Esophagus (tissue), 2 donors: ENCODE results near the gene ABCA7. TPM values are rescaled to one million over a fixed set of nuclear protein-coding genes. Genes with fewer than 3 reads are reported as not detected.

Source experiments
- H3K27ac ChIP-seq, 2 donors: one replicate each; pipeline ENCODE4 v1.5.1; 2013; ENCODE audit warnings: low read depth in 2 of 2, mild to moderate bottlenecking in 2 of 2, inconsistent platforms in 1 of 2, low read length in 1 of 2, moderate library complexity in 1 of 2
- H3K27me3 ChIP-seq, 2 donors: one replicate each; pipeline ENCODE4 v1.6.1; 2013; ENCODE audit warnings: low read length in 2 of 2, control low read depth in 1 of 2, mild to moderate bottlenecking in 1 of 2; ENCODE audit not compliant: insufficient read depth in 2 of 2, control insufficient read depth in 1 of 2
- H3K36me3 ChIP-seq, 2 donors: one replicate each; pipeline ENCODE4 v1.6.1; 2013; ENCODE audit warnings: low read length in 1 of 2; ENCODE audit not compliant: control insufficient read depth in 2 of 2, insufficient read depth in 2 of 2
- H3K4me1 ChIP-seq, 2 donors: one replicate each; pipeline ENCODE4 v1.6.1; 2013; ENCODE audit warnings: low read length in 1 of 2; ENCODE audit not compliant: control insufficient read depth in 2 of 2, insufficient read depth in 2 of 2
- H3K4me3 ChIP-seq, 2 donors: one replicate each; pipeline ENCODE4 v1.5.1; 2013; ENCODE audit warnings: low read length in 2 of 2, mild to moderate bottlenecking in 2 of 2, low read depth in 1 of 2, moderate library complexity in 1 of 2
- H3K9me3 ChIP-seq, 2 donors: one replicate each; pipeline ENCODE4 v1.6.1; 2013; ENCODE audit warnings: mild to moderate bottlenecking in 2 of 2, low read depth in 1 of 2, low read length in 1 of 2, moderate library complexity in 1 of 2; ENCODE audit not compliant: control insufficient read depth in 2 of 2, insufficient read depth in 1 of 2
- WGBS, 2 donors: extraction: QIAGEN DNeasy Blood & Tissue Kit; methylation state at CpG; one replicate each; pipeline ENCODE4 v1.1.7; 2013; 5-methylcytosine and 5-hydroxymethylcytosine counted together
- polyA plus RNA-seq, 2 donors: library from polyadenylated mRNA; stranded (reverse); fragments of 200-250 nt; gene quantifications; one replicate each; pipeline ENCODE4 v1.2.3, GENCODE V29; 2013
- donor health status: healthy with polysubstance abuse.
- donor health status: Bipolar disorder and iron deficiency.

ABCA7 gene
- polyA plus RNA-seq, 2 donors = 11.4 to 26.4 TPM

GRCh38 chr19:1002600-1002999 lies 37.3 kb upstream of the ABCA7 start:
- Histone ChIP-seq H3K27me3 (peaks cover 0 to 15% of the 10 kb centered on the region in 2 donors), H3K36me3 (peaks cover 0 to 3% of the 10 kb centered on the region in 2 donors)
- WGBS, 2 donors = 72 to 76% methylated on average over 4 of the region's 4 CpGs

GRCh38 chr19:1003283-1003682 lies 36.6 kb upstream of the ABCA7 start:
- no peaks in the 10 kb centered on the region for H3K9me3 ChIP-seq
- H3K27ac ChIP-seq = no peak overlapping the region
- peaks cover 0 to 15% of the 10 kb centered on the region in 2 donors for H3K27me3 ChIP-seq
- WGBS, 2 donors = 83 to 88% methylated on average over 28 to 37 of the region's 37 CpGs
- H3K4me3 ChIP-seq = no peak overlapping the region
- peaks cover 0 to 3% of the 10 kb centered on the region in 2 donors for H3K36me3 ChIP-seq
- no peaks in the 10 kb centered on the region for H3K4me1 ChIP-seq

More at GRCh38 chr19:1002600-1002999, 37.3 kb upstream of the ABCA7 start:
- Histone ChIP-seq H3K4me3 (no peak overlapping the region), H3K9me3 (no peaks in the 10 kb centered on the region), H3K27ac (no peak overlapping the region), H3K4me1 (no peaks in the 10 kb centered on the region)

- WGBS, 2 donors = 65 to 66% methylated on average over 32 of the region's 32 CpGs
- Histone ChIP-seq H3K4me1 (no peaks in the 10 kb centered on the region), H3K27me3 (peaks cover 0 to 14% of the 10 kb centered on the region in 2 donors), H3K36me3 (peaks cover 0 to 7% of the 10 kb centered on the region in 2 donors), H3K4me3 (no peak overlapping the region), H3K9me3 (no peaks in the 10 kb centered on the region), H3K27ac (no peak overlapping the region)
Measured at GRCh38 chr19:1004204-1004802, 35.6 kb upstream of the ABCA7 start.

GRCh38 chr19:1004803-1005664 lies 34.9 kb upstream of the ABCA7 start:
- no peaks in the 10 kb centered on the region for H3K9me3 ChIP-seq
- peaks cover 0 to 10% of the 10 kb centered on the region in 2 donors for H3K27me3 ChIP-seq
- WGBS, 2 donors = 87% methylated on average over 70 of the region's 70 CpGs
- H3K36me3 ChIP-seq = peaks cover 0 to 14% of the 10 kb centered on the region in 2 donors
- no peak overlapping the region for H3K27ac ChIP-seq
- H3K4me3 ChIP-seq = no peak overlapping the region
- H3K4me1 ChIP-seq = peaks cover 0 to 2% of the 10 kb centered on the region in 2 donors

- Histone ChIP-seq H3K4me3 (no peak overlapping the region), H3K27ac (no peak overlapping the region), H3K4me1 (peaks cover 0 to 2% of the 10 kb centered on the region in 2 donors), H3K27me3 (no peaks in the 10 kb centered on the region), H3K9me3 (no peaks in the 10 kb centered on the region), H3K36me3 (peaks cover 4 to 29% of the 10 kb centered on the region in 2 donors)
- WGBS, 2 donors = 68 to 72% methylated on average over 27 of the region's 27 CpGs
Measured at GRCh38 chr19:1006711-1007398, 33.1 kb upstream of the ABCA7 start.

GRCh38 chr19:1007399-1008251 lies 32.3 kb upstream of the ABCA7 start:
- Histone ChIP-seq H3K27ac (no peak overlapping the region), H3K4me1 (peaks cover 0 to 2% of the 10 kb centered on the region in 2 donors), H3K27me3 (no peaks in the 10 kb centered on the region), H3K9me3 (no peaks in the 10 kb centered on the region), H3K36me3 (peaks cover 4 to 37% of the 10 kb centered on the region in 2 donors), H3K4me3 (no peak overlapping the region)
- 88 to 90% methylated on average over 68 to 73 of the region's 73 CpGs for WGBS, 2 donors

- Histone ChIP-seq H3K9me3 (no peaks in the 10 kb centered on the region), H3K27ac (peak overlapping the region in 1 of 2 donors; percentile 9), H3K27me3 (no peaks in the 10 kb centered on the region), H3K4me3 (no peak overlapping the region), H3K4me1 (peaks cover 0 to 2% of the 10 kb centered on the region in 2 donors), H3K36me3 (peaks cover 4 to 44% of the 10 kb centered on the region in 2 donors)
- WGBS, 2 donors = 92 to 93% methylated on average over 45 of the region's 45 CpGs
Measured at GRCh38 chr19:1008268-1009040, 31.5 kb upstream of the ABCA7 start.

- H3K27ac ChIP-seq = peak overlapping the region; percentile 9 to 48
Measured at GRCh38 chr19:1009041-1009980, 30.6 kb upstream of the ABCA7 start.

More at GRCh38 chr19:1009041-1009980, 30.6 kb upstream of the ABCA7 start:
- H3K4me1 ChIP-seq = peaks cover 0 to 2% of the 10 kb centered on the region in 2 donors
- peaks cover 4 to 51% of the 10 kb centered on the region in 2 donors for H3K36me3 ChIP-seq
- H3K9me3 ChIP-seq = no peaks in the 10 kb centered on the region
- no peak overlapping the region for H3K4me3 ChIP-seq
- WGBS, 2 donors = 78 to 85% methylated on average over 82 to 92 of the region's 92 CpGs
- H3K27me3 ChIP-seq = no peaks in the 10 kb centered on the region
